ENCODE results near the gene WDR70.

- TF ChIP-seq PATZ1 (CRISPR knock-in tag; IDR thresholded peaks at IDR 0.05; ENCODE audit: borderline replicate concordance) (no peak), RARB (CRISPR knock-in tag; IDR thresholded peaks at IDR 0.05) (no peak), ZNF70 (CRISPR knock-in tag; IDR thresholded peaks at IDR 0.05) (no peak), ARNTL (CRISPR knock-in tag; IDR thresholded peaks at IDR 0.05; ENCODE audit: borderline replicate concordance, low read depth) (no peak), CREB5 (CRISPR knock-in tag; IDR thresholded peaks at IDR 0.05; ENCODE audit: low read depth) (no peak), POU6F1 (CRISPR knock-in tag; IDR thresholded peaks at IDR 0.05; ENCODE audit: borderline replicate concordance, low read depth) (0 out of 2 replicates have a peak, but pooled peaks have one; percentile 48), TCF4 (CRISPR knock-in tag; IDR thresholded peaks at IDR 0.05; ENCODE audit: borderline replicate concordance) (no peak), BACH2 (CRISPR knock-in tag; IDR thresholded peaks at IDR 0.05; ENCODE audit: borderline replicate concordance) (no peak), ZNF565 (CRISPR knock-in tag; conservative IDR thresholded peaks at IDR 0.05; ENCODE audit: low read depth) (no peak), ZFP30 (CRISPR knock-in tag; IDR thresholded peaks at IDR 0.05) (no peak), TOX (CRISPR knock-in tag; IDR thresholded peaks at IDR 0.05; ENCODE audit: borderline replicate concordance) (no peak), GLIS3 (CRISPR knock-in tag; IDR thresholded peaks at IDR 0.05) (no peak)
These were observed 345.4 kb downstream of the WDR70 start for GRCh38 chr5:37724395-37725125.
